ENCODE measurements around the gene PSTPIP2. TPM values are rescaled to one million over a fixed set of nuclear protein-coding genes. Genes with fewer than 3 reads are reported as not detected.

PSTPIP2 gene
- total RNA-seq, 1 donor from 2014 or later, result 9.6 TPM

DNA sequence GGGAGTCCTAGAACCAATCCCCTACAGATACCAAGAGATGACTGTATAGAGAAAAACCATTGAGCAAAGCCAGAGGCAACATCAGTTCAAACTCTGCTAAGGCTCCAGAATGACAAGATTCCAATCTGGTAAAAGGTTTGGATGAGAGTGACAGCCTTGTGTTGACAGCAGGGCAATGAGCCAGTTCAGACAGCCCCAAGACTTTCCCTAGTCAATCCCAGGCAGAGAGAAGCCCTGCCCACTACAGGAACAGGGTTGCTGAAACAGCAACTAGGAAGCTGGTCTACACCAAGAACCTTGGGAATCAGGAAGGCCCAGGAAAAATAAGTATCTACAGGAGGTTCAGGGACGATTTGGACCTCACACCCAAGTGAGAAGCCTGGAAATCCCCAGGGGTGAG, 3.3 kb downstream of the PSTPIP2 start:
- Mint-ChIP-seq H3K27ac (peak overlapping the region; percentile 27), H3K27me3 (peaks cover 2% of the 10 kb centered on the region), H3K9me3 (no peaks in the 10 kb centered on the region), H3K4me3 (peak overlapping the region; percentile 34), H3K36me3 (no peaks in the 10 kb centered on the region), H3K4me1 (ENCODE audit: unreplicated experiment) (peaks cover 15% of the 10 kb centered on the region)
- DNase-seq (ENCODE audit: extremely low spot score, unreplicated experiment), result no peak
- TF ChIP-seq, protein P1, sequence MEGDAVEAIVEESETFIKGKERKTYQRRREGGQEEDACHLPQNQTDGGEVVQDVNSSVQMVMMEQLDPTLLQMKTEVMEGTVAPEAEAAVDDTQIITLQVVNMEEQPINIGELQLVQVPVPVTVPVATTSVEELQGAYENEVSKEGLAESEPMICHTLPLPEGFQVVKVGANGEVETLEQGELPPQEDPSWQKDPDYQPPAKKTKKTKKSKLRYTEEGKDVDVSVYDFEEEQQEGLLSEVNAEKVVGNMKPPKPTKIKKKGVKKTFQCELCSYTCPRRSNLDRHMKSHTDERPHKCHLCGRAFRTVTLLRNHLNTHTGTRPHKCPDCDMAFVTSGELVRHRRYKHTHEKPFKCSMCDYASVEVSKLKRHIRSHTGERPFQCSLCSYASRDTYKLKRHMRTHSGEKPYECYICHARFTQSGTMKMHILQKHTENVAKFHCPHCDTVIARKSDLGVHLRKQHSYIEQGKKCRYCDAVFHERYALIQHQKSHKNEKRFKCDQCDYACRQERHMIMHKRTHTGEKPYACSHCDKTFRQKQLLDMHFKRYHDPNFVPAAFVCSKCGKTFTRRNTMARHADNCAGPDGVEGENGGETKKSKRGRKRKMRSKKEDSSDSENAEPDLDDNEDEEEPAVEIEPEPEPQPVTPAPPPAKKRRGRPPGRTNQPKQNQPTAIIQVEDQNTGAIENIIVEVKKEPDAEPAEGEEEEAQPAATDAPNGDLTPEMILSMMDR (conservative IDR thresholded peaks at IDR 0.05), result no peak

DNA sequence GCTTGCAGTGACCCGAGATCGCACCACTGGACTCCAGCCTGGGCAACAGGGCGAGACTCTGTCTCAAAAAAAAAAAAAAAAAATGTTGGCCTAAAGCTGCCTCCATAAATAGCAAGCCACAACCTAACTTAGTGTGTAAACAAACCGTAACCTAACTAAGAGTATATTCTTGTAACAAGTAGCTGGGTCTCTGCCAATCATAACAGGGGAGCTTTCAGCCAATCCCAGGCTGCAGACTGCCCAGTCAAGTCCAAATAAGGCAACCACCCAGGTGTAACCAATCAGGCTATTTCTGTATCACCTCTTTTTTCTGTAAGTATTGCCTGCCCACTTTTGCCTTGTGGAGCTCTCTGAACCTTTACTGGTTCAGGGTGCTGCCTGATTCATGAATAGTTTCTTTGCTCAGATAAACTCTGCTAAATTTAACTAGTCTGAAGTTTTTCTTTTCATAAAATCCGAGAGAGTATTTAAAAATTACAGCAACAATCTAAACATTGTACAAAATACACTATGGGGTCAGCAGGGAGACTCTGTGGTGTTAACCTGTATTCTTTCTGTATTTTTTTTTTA, 4.5 kb downstream of the PSTPIP2 start:
- peaks cover 2% of the 10 kb centered on the region for H3K27me3 Mint-ChIP-seq
- no peak overlapping the region for H3K27ac Mint-ChIP-seq
- H3K36me3 Mint-ChIP-seq, result no peaks in the 10 kb centered on the region
- no peak for DNase-seq (ENCODE audit: extremely low spot score, unreplicated experiment)
- H3K4me1 Mint-ChIP-seq (ENCODE audit: unreplicated experiment), result peaks cover 2% of the 10 kb centered on the region
- no peak overlapping the region for H3K4me3 Mint-ChIP-seq
- TF ChIP-seq, protein P1 (conservative IDR thresholded peaks at IDR 0.05), result no peak
- H3K9me3 Mint-ChIP-seq, result no peaks in the 10 kb centered on the region

DNA sequence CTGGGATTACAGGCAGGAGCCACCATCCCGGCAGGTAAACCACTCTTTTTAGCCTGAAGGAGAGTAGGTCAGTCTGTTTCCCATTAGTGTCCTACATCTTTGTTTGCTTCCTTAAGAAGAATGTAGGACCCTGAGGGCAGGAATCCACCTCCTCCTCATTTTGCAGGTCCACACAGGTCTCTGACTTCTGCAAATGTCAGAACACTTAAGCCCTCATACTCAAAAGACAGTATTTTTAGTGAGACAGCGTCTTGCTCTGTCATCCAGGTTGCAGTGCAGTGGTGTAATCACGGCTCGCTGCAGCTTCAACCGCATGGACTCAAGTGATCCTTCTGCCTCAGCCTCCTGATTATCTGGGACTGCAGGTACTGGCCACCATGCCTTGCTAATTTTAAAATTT, 9.3 kb downstream of the PSTPIP2 start:
- no peak overlapping the region for H3K4me3 Mint-ChIP-seq

DNA sequence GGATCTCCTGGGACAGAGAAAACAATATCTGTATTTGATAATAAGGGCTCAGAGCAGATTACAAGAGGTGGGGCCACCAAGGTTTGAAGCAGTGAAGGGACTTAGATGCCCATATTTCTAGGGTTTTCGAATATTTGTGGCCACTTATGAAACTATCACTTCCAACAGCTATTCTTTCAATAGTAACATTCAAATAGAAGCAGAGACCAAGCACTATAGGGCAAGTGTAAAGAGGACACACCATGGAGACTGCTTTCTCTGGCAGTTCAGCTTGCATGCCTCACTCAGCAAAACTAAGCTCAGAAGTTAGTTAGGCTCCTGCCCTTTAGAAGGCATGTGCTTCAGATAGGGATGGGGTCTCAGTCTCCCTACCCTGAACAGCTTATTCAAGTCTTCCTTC, 10.3 kb downstream of the PSTPIP2 start:
- Mint-ChIP-seq H3K27ac (no peak overlapping the region), H3K4me1 (ENCODE audit: unreplicated experiment) (peaks cover 10% of the 10 kb centered on the region), H3K4me3 (no peak overlapping the region), H3K27me3 (no peaks in the 10 kb centered on the region), H3K36me3 (peaks cover 4% of the 10 kb centered on the region), H3K9me3 (no peaks in the 10 kb centered on the region)
- TF ChIP-seq, protein P1 (conservative IDR thresholded peaks at IDR 0.05), result no peak
- DNase-seq (ENCODE audit: extremely low spot score, unreplicated experiment), result no peak

More for the DNA sequence above, 9.3 kb downstream of the PSTPIP2 start:
- Mint-ChIP-seq H3K27me3 (no peaks in the 10 kb centered on the region), H3K36me3 (peaks cover 4% of the 10 kb centered on the region), H3K27ac (no peak overlapping the region), H3K4me1 (ENCODE audit: unreplicated experiment) (peaks cover 10% of the 10 kb centered on the region), H3K9me3 (no peaks in the 10 kb centered on the region)
- DNase-seq (ENCODE audit: extremely low spot score, unreplicated experiment), result peak; percentile 25
- TF ChIP-seq, protein P1 (conservative IDR thresholded peaks at IDR 0.05), result no peak

DNA sequence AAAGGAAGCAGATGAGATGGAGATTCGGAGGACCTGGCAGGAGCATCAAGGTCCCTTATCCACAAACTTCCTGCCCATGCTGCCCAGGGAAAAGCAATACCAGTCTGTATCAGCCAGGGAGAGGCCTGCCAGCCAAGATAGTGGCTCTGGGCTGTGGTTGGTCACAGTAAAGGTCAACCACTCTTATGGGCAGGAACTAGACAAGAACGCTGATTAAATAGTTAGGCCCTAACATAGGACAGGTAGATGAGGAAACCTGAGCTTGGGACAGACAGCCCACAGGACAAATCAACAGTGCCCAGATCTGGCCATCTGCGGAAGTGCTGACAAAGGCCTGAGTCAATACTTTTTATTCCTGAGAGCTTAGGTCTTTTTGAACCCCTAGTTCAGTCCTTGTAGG, 10.7 kb downstream of the PSTPIP2 start:
- Mint-ChIP-seq H3K4me3 (no peak overlapping the region), H3K27me3 (no peaks in the 10 kb centered on the region), H3K27ac (no peak overlapping the region), H3K9me3 (no peaks in the 10 kb centered on the region), H3K4me1 (ENCODE audit: unreplicated experiment) (peaks cover 10% of the 10 kb centered on the region), H3K36me3 (peaks cover 4% of the 10 kb centered on the region)
- no peak for DNase-seq (ENCODE audit: extremely low spot score, unreplicated experiment)
- TF ChIP-seq, protein P1 (conservative IDR thresholded peaks at IDR 0.05), result no peak

Measured in type B pancreatic cell (in vitro differentiated cells).